Endometrium (tissue), 2 donors: ENCODE measurements around the gene PRR3.
A peak's percentile ranks its signal among the peaks of the same experiment; 100 is the strongest.
"Not testable (repeated sequence)": the region's sequence is repeated elsewhere in the genome, so short reads cannot be mapped to it uniquely, and the experiment has no call there.

Experiments
- FAIRE-seq: peaks from 2 replicates; lab custom pipeline; 2012; peaks lifted over from hg19 to GRCh38; lab: Jason Lieb, UNC
- donor health status: control.
- donor health status: control.

Gene PRR3

GRCh38 chr6:30571762-30572082 lies 14.6 kb downstream of the PRR3 start:
- no peak for FAIRE-seq

- FAIRE-seq: no peak
Measured at GRCh38 chr6:30572148-30572547, 15.1 kb downstream of the PRR3 start.

DNA sequence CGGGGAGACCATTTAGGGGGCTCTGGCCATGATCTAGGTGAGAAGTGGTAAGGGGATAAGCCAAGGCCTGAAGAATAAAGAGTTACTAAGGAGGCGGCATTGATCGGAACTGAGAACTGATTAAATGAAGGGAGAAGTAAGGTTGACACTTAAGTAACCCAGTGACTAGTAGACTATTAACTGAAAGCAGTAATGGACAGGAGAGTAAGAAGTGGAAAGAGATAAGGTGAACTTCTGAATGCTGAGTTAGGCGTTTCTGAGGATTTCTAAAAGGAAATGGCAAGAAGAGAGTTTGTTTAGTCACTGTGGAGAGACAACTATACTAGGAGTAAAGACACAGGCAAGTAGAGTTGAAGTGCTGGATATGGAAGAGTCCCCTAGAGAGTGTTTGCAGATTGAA lies 16.0 kb downstream of the PRR3 start:
- no peak for FAIRE-seq

GRCh38 chr6:30578051-30578450 lies 21.0 kb downstream of the PRR3 start:
- FAIRE-seq: no peak

GRCh38 chr6:30583921-30584320 lies 26.8 kb downstream of the PRR3 start:
- no peak for FAIRE-seq

- no peak for FAIRE-seq
Measured at GRCh38 chr6:30589754-30590358, 32.8 kb downstream of the PRR3 start.

- no peak for FAIRE-seq
Measured at GRCh38 chr6:30590509-30590908, 33.4 kb downstream of the PRR3 start.

GRCh38 chr6:30591008-30591407 lies 33.9 kb downstream of the PRR3 start:
- FAIRE-seq: no peak

DNA sequence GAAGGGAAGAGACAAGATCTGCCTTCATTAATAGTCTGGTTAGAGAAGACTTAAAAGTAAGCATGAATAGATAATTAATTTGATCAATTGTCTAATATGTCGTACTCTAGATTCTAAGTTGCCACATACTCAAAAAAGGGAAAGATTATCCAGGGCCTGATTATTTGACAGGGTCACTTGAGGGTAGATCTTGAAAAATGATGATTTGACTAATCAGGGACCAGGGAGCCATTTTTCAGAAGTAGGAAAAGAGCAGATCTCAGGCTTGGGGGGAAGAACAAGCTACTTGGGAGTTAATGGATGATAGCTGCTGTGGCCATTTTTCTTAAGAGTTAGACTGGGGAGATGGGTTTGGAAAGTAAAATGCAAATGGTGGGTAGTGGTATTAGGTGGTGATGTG lies 35.2 kb downstream of the PRR3 start:
- FAIRE-seq: no peak

- FAIRE-seq: not testable (repeated sequence)
Measured at GRCh38 chr6:30597315-30598144, 40.4 kb downstream of the PRR3 start.

GRCh38 chr6:30598912-30599624 lies 42.0 kb downstream of the PRR3 start:
- no peak for FAIRE-seq

DNA sequence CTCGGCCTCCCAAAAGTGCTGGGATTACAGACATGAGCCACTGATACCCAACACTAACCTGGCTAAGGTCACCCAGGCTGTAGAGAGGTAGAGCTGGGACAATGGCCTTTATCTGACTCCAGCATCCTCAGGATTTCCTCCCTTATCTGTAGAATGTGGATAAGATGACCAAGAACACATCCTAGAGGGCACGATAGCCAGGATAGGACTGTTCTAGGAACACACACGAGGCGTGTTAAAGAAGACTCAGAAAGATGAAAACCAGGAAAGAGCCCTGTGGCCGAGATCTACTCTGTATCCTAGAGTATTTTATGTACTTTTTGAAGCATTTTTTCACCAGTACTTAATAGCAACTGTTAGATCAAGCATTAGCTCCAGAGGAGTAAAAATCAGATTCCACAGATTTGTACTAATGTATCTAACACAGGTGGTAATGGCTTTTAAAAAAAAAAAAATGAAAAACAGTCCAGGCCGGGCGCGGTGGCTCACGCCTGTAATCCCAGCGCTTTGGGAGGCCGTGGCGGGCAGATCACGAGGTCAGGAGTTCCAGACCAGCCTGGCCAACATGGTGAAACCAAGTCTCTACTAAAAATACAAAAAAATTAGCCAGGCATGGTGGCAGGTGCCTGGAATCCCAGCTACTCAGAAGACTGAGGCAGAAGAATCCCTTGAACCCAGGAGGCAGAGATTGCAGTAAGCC lies 42.7 kb downstream of the PRR3 start:
- FAIRE-seq: no peak

GRCh38 chr6:30600451-30600961 lies 43.4 kb downstream of the PRR3 start:
- no peak for FAIRE-seq

DNA sequence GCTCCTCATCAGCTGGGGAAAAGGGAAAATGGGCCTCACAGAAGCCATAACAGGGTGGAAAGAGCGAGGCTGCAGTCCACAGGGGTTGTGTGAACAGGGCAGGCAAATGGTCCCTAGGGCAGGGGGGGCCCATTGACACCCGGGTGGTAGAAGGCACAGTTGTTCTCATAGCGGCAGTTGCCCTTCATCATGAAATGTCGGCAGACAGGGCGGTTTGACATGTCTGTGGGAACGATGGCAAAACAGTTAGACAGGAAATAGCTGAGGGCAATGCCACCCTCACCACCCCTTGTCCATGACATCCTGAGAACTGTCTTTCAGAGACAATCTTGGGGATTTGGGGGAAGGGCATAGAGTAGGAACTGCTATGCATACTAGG lies 44.3 kb downstream of the PRR3 start:
- no peak for FAIRE-seq

DNA sequence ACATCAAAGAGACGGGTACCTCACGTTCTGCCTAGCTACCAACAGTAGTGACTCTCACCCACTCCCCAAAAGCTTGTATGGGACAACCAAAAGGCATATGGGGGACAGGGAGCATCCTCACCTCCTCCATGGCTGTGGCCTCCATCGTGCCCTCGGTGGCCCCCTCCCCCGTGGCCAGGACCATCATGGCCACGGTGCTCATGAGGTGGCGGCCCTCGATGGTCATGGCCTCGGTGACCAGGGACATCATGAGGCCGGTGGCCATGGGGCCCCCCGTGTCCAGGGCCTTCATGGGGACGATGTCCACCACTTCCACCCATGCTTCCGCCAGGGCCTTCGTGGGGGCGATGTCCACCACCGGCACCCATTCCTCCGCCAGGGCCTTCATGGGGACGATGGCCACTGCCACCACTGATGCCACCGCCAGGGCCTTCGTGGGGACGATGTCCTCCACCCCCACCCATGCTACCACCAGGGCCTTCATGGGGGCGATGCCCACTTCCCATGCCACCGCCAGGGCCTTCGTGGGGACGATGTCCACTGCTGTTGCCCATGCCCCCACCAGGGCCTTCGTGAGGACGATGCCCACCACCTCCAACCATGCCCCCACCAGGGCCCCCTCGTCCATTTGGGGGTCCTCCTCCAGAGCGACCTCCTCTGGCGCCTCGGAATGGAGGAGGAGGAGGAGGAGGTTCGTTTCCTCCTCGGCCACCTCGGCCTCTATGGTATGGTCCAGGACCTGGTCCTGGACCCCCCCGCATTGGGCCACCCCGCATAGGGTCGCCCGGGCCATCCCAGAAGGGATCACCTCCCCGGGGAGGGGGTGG lies 44.9 kb downstream of the PRR3 start:
- no peak for FAIRE-seq

DNA sequence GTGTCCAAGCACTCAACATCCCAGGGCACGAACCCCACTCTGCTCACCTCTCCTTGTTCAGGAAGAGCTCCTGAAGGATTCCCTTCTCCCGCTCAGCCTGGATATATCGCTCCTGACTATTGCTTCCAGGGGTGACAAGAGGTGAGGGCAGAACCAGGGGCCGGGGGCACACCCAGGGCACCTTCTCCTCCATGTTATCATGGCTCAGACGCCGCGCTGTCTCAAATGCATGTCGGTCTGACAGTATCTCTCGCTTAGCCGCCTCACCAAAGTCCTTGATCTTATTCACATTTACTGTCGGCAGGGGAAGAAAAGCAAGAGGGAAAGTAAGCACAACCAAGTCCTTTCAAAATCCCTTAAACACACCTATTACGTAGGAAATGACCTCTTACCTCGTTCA lies 46.9 kb downstream of the PRR3 start:
- FAIRE-seq: no peak

DNA sequence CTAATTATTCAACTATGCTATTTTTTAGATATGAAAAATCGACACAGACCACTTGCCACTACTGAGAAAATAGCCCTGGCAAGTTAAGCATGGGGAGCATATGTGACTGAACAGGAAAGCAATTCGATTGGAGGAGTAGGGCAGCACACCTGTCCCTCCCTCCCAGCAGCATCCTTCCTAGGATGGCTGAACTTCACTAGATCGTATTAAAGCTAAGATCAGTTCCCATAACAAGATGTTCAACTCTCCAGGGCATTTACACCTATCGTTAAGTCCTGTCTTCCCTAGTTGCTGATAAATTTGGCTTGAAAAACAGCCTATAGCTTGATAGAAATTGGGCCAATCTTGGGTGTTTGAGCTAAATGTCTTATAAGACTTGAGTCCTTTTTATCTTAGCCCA lies 53.0 kb downstream of the PRR3 start:
- no peak for FAIRE-seq

GRCh38 chr6:30611150-30611855 lies 54.2 kb downstream of the PRR3 start:
- no peak for FAIRE-seq

GRCh38 chr6:30611856-30612194 lies 54.7 kb downstream of the PRR3 start:
- FAIRE-seq: no peak

DNA sequence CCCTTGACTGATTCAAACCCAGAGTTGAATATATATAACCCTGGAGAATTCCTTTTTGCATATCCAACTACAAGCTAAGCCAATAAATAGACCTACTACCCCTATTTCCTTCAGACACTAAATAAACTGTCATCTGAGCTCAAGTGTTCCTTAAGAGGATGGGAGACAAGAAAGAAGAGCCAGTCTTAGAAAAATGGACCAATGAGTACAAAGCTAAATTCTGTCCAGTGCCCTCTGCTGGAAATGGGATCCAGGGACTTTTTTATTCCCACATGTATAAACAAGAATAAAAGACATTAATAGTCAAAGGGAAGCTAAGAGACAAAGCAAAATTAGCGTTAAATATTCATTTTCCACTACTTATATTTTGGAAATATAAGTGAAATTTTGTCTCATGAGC lies 55.1 kb downstream of the PRR3 start:
- FAIRE-seq: peak; percentile 59

- FAIRE-seq: no peak
Measured at GRCh38 chr6:30612687-30613248, 55.7 kb downstream of the PRR3 start.
